Stomach (tissue), 9 donors: Measurements from ENCODE around the gene DEFB114. TPM values are rescaled to one million over a fixed set of nuclear protein-coding genes. Genes with fewer than 3 reads are reported as not detected.

Experiments
- DNase-seq, 2 donors: peaks; one replicate each; pipeline versions ENCODE4 v3.0.0 to v3.0.0-alpha.2; 2013 to 2019
- H3K27ac ChIP-seq, 5 donors: fragments of 200-600 bp in 4 of 5; sonication (generic) in 4 of 5; one replicate each; pipeline ENCODE4 v1.5.1; 2013 to 2019; ENCODE audit warnings: mild to moderate bottlenecking in 1 of 5, moderate library complexity in 1 of 5
- H3K27me3 ChIP-seq, 3 donors: fragments of 200-600 bp; sonication (generic); one replicate each; pipeline ENCODE4 v1.5.1; 2017 to 2019; ENCODE audit warnings: mixed run types in 1 of 3
- H3K36me3 ChIP-seq, 4 donors: fragments of 200-600 bp; sonication (generic); 1 replicate in 3 of 4; 2 replicates in 1 of 4; pipeline ENCODE4 v1.5.1; 2016 to 2019
- H3K4me1 ChIP-seq, 4 donors: fragments of 200-600 bp; sonication (generic); one replicate each; pipeline ENCODE4 v1.5.1; 2016 to 2019
- H3K4me3 ChIP-seq, 4 donors: fragments of 200-600 bp; sonication (generic) in 3 of 4; one replicate each; pipeline ENCODE4 v1.5.1; 2016 to 2019; ENCODE audit warnings: mild to moderate bottlenecking in 1 of 4
- H3K9me3 ChIP-seq, 4 donors: fragments of 200-600 bp; sonication (generic); one replicate each; pipeline ENCODE4 v1.5.1; 2016 to 2019
- EP300 ChIP-seq: sonication (generic); formaldehyde crosslinking; IDR thresholded peaks from one replicate; pipeline ENCODE4 v1.6.1; 2017; ENCODE audit warnings: antibody characterized with exemption
- POLR2A ChIP-seq, 4 donors: fragments of 450-650 bp; IDR thresholded peaks; one replicate each; pipeline ENCODE4 v1.6.1; 2016; ENCODE audit warnings: antibody characterized with exemption in 4 of 4, control low read depth in 2 of 4, mild to moderate bottlenecking in 1 of 4, moderate library complexity in 1 of 4
- POLR2AphosphoS5 ChIP-seq, 3 donors: sonication (generic); formaldehyde crosslinking; IDR thresholded peaks; one replicate each; pipeline ENCODE4 v1.6.1; 2016; ENCODE audit warnings: antibody characterized with exemption in 3 of 3
- WGBS, 5 donors: extraction: QIAGEN DNeasy Blood & Tissue Kit in 3 of 5; methylation state at CpG; one replicate each; pipeline versions ENCODE4 v1.1.5 to v1.1.7; 2013 to 2018; 5-methylcytosine and 5-hydroxymethylcytosine counted together
- intact Hi-C: fragments of 100-400 bp; cut with DNase I; formaldehyde crosslinking; loops from one replicate; pipeline ENCODE4 v1.15.1; 2023; ENCODE audit warnings: low total_unique reads
- polyA plus RNA-seq, 3 donors: library from polyadenylated mRNA; stranded (reverse); fragments of 200-250 nt; gene quantifications; one replicate each; pipeline ENCODE4 v1.2.3, GENCODE V29; 2013
- total RNA-seq, 5 donors: library from RNA; depleted of rRNA; stranded (reverse); fragments of >200 nt; gene quantifications; one replicate each; pipeline versions ENCODE4 v1.1.0 to v1.2.3, GENCODE V29; 2014 to 2016
- TF ChIP-seq, protein P1 (sequence below), 7 experiments: fragments of 450-650 bp in 4 of 7; fragments of 200-600 bp in 3 of 7; sonication (generic) in 3 of 7; IDR thresholded peaks; one replicate each; pipeline ENCODE4 v1.5.1; 2016 to 2019; ENCODE audit warnings: antibody characterized with exemption in 7 of 7, control low read depth in 2 of 7, mild to moderate bottlenecking in 1 of 7
- donor health status: healthy with polysubstance abuse.
- donor health status: Bipolar disorder and iron deficiency.
- donor health status: healthy.

The DEFB114 gene
- total and polyA plus RNA-seq, 8 donors = not detected

DNA sequence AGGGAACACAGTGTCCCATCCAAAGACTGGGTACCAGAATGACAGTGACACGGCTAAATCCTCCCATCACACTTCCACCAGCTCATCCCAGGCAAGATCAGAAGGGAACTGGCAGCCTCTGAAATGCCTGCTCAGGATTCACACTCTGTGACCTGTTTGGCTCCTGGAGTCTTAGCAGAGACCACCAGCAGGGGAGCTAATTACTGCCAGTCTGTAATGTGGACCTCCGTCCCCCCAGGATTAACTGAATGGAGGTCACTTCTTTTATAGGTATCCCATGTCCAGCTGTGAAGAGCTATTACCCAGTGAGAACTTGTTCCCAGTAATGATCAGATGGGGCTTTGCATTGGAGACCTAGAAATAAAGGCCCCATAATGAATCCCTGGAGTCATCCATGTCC, 45.2 kb downstream of the DEFB114 start:
- no peak for DNase-seq
- Histone ChIP-seq H3K36me3 (no peaks in the 10 kb centered on the region), H3K9me3 (no peaks in the 10 kb centered on the region), H3K4me1 (peaks cover 0 to 9% (median 0%) of the 10 kb centered on the region in 4 donors), H3K4me3 (no peak overlapping the region), H3K27ac (no peak overlapping the region), H3K27me3 (no peaks in the 10 kb centered on the region)
- WGBS, 5 donors = 44 to 54% (median 47%) methylated on average over 2 of the region's 2 CpGs
- intact Hi-C loops = no loop called here
- TF ChIP-seq POLR2A (IDR thresholded peaks at IDR 0.05) = no peak
- TF ChIP-seq, protein P1, sequence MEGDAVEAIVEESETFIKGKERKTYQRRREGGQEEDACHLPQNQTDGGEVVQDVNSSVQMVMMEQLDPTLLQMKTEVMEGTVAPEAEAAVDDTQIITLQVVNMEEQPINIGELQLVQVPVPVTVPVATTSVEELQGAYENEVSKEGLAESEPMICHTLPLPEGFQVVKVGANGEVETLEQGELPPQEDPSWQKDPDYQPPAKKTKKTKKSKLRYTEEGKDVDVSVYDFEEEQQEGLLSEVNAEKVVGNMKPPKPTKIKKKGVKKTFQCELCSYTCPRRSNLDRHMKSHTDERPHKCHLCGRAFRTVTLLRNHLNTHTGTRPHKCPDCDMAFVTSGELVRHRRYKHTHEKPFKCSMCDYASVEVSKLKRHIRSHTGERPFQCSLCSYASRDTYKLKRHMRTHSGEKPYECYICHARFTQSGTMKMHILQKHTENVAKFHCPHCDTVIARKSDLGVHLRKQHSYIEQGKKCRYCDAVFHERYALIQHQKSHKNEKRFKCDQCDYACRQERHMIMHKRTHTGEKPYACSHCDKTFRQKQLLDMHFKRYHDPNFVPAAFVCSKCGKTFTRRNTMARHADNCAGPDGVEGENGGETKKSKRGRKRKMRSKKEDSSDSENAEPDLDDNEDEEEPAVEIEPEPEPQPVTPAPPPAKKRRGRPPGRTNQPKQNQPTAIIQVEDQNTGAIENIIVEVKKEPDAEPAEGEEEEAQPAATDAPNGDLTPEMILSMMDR (IDR thresholded peaks at IDR 0.05) = no peak
- TF ChIP-seq POLR2AphosphoS5 (IDR thresholded peaks at IDR 0.05) = no peak
- TF ChIP-seq EP300 = no peak

- 16 to 24% (median 18%) methylated on average over 3 of the region's 3 CpGs for WGBS, 5 donors
- Histone ChIP-seq H3K27ac (no peak overlapping the region), H3K27me3 (no peaks in the 10 kb centered on the region), H3K4me1 (peaks cover 0 to 9% (median 0%) of the 10 kb centered on the region in 4 donors), H3K36me3 (no peaks in the 10 kb centered on the region), H3K9me3 (no peaks in the 10 kb centered on the region), H3K4me3 (no peak overlapping the region)
- intact Hi-C loops = no loop called here
- DNase-seq = peak in 1 of 2 donors; percentile 56
- TF ChIP-seq EP300 (no peak), POLR2AphosphoS5 (IDR thresholded peaks at IDR 0.05) (no peak), POLR2A (IDR thresholded peaks at IDR 0.05) (no peak)
- TF ChIP-seq, protein P1 (IDR thresholded peaks at IDR 0.05) = no peak
Measured at GRCh38 chr6:49915035-49915434, 48.9 kb downstream of the DEFB114 start.

DNA sequence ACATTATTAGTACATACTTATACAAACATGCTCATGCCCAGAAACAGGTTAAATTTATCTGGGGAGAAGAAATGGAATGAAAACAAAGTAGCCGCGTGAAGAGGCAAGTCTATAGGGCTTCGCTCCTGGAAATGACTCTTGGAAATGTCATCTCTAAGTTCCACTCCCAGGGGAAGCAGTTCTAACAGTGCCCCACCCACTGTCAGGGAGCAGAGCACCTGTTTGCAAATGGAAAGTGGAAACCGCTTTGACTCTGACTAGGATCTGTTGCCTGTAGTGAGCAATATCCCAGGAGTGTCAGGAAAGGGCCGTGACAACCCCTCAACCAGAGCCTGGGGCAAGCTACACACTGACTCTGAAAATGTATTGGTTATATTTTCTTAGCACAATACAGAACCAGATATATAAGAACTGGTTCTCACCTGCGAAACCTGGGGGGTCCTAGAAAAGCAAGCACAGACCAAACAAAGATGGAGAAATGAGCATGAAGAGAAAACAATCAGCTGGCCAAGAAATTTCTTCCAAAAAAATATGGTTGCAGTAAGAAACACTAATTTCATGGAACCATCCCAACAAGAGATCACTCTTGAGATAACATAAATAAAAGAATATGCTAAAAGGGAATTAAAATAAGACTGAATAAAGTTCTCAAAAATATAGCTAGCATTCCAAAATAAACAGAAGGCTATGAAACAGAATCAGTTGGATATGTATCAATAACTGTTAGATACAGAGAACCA, 50.2 kb downstream of the DEFB114 start:
- Histone ChIP-seq H3K36me3 (no peaks in the 10 kb centered on the region), H3K4me3 (no peak overlapping the region), H3K4me1 (peaks cover 0 to 9% (median 0%) of the 10 kb centered on the region in 4 donors), H3K27ac (no peak overlapping the region), H3K9me3 (no peaks in the 10 kb centered on the region), H3K27me3 (no peaks in the 10 kb centered on the region)
- TF ChIP-seq POLR2AphosphoS5 (IDR thresholded peaks at IDR 0.05) (no peak), EP300 (no peak), POLR2A (IDR thresholded peaks at IDR 0.05) (no peak)
- TF ChIP-seq, protein P1 (IDR thresholded peaks at IDR 0.05) = no peak
- WGBS, 5 donors = 55 to 65% (median 62%) methylated on average over 6 of the region's 6 CpGs
- no peak for DNase-seq
- intact Hi-C loops = no loop called here

- 55 to 65% (median 58%) methylated on average over 1 of the region's 1 CpG for WGBS, 5 donors
Measured at GRCh38 chr6:49912196-49912595, 51.8 kb downstream of the DEFB114 start.

More at GRCh38 chr6:49912196-49912595, 51.8 kb downstream of the DEFB114 start:
- TF ChIP-seq EP300 (no peak), POLR2AphosphoS5 (IDR thresholded peaks at IDR 0.05) (no peak), POLR2A (IDR thresholded peaks at IDR 0.05) (no peak)
- TF ChIP-seq, protein P1 (IDR thresholded peaks at IDR 0.05) = no peak
- Histone ChIP-seq H3K9me3 (no peaks in the 10 kb centered on the region), H3K36me3 (no peaks in the 10 kb centered on the region), H3K27me3 (no peaks in the 10 kb centered on the region), H3K4me3 (no peak overlapping the region), H3K27ac (no peak overlapping the region), H3K4me1 (peaks cover 0 to 9% (median 0%) of the 10 kb centered on the region in 4 donors)
- no peak for DNase-seq
- intact Hi-C loops = no loop called here
